Upper lobe of left lung (tissue), 4 donors: ENCODE results near the gene NLRP14.

Source experiments
- EP300 ChIP-seq, 4 donors: sonication (generic); formaldehyde crosslinking; IDR thresholded peaks; one replicate each; pipeline ENCODE4 v1.5.1; 2017; ENCODE audit warnings: antibody characterized with exemption in 4 of 4, control low read depth in 2 of 4
- POLR2A ChIP-seq, 4 donors: fragments of 450-650 bp; IDR thresholded peaks; one replicate each; pipeline ENCODE4 v1.5.1; 2016 to 2017; ENCODE audit warnings: antibody characterized with exemption in 4 of 4, mild to moderate bottlenecking in 2 of 4
- POLR2AphosphoS5 ChIP-seq, 2 donors: sonication (generic); formaldehyde crosslinking; IDR thresholded peaks; one replicate each; pipeline ENCODE4 v1.5.1; 2017; ENCODE audit warnings: antibody characterized with exemption in 2 of 2
- TF ChIP-seq, protein P1 (sequence below), 6 experiments: fragments of 450-650 bp in 4 of 6; fragments of 200-600 bp in 2 of 6; sonication (generic) in 2 of 6; IDR thresholded peaks; one replicate each; pipeline ENCODE4 v1.5.1; 2016 to 2019; ENCODE audit warnings: antibody characterized with exemption in 6 of 6

DNA sequence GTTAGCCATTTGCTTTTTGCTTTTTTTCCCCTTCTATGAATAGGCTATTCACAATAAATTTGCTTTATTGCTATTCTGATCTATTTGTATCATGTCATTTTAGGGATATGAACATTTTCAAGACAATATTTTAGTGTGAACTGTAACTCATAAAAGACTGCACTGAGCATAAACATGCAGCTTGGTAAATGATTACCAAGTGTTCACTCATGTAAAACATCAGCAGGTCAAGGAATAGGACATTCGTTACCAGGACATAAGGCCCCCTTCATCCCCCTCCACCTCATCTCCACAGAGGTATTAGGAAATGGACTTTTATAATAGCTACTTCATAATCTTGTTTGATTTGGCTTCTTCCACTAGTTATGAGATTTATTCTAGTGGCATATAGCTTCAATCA, 12.4 kb downstream of the NLRP14 start:
- TF ChIP-seq, protein P1, sequence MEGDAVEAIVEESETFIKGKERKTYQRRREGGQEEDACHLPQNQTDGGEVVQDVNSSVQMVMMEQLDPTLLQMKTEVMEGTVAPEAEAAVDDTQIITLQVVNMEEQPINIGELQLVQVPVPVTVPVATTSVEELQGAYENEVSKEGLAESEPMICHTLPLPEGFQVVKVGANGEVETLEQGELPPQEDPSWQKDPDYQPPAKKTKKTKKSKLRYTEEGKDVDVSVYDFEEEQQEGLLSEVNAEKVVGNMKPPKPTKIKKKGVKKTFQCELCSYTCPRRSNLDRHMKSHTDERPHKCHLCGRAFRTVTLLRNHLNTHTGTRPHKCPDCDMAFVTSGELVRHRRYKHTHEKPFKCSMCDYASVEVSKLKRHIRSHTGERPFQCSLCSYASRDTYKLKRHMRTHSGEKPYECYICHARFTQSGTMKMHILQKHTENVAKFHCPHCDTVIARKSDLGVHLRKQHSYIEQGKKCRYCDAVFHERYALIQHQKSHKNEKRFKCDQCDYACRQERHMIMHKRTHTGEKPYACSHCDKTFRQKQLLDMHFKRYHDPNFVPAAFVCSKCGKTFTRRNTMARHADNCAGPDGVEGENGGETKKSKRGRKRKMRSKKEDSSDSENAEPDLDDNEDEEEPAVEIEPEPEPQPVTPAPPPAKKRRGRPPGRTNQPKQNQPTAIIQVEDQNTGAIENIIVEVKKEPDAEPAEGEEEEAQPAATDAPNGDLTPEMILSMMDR (IDR thresholded peaks at IDR 0.05): no peak
- no peak for TF ChIP-seq POLR2AphosphoS5 (IDR thresholded peaks at IDR 0.05)
- no peak for TF ChIP-seq EP300 (IDR thresholded peaks at IDR 0.05)
- no peak for TF ChIP-seq POLR2A (IDR thresholded peaks at IDR 0.05)
